WTC11 (cell line): ENCODE results near the gene SLC8A1.

Experiments
- ATF3 ChIP-seq: sonication (generic); formaldehyde crosslinking; conservative IDR thresholded peaks from 2 replicates; pipeline ENCODE4 v1.8.1; 2022; ENCODE audit warnings: mild to moderate bottlenecking, missing genetic modification reagents
- CREM ChIP-seq: sonication (generic); formaldehyde crosslinking; IDR thresholded peaks from 2 replicates; pipeline ENCODE4 v1.8.1; 2022; ENCODE audit warnings: mild to moderate bottlenecking, missing genetic modification reagents, moderate library complexity
- CTCF ChIP-seq: fragments of 200-600 bp; IDR thresholded peaks from 2 replicates; pipeline ENCODE4 v1.8.0; 2022; ENCODE audit warnings: antibody characterized with exemption
- GABPB1 ChIP-seq: sonication (generic); formaldehyde crosslinking; IDR thresholded peaks from 2 replicates; pipeline ENCODE4 v1.8.1; 2023; ENCODE audit warnings: mild to moderate bottlenecking, missing genetic modification reagents
- HMGA2 ChIP-seq: fragments of 250-450 bp; sonication (Bioruptor Pico); IDR thresholded peaks from 2 replicates; pipeline ENCODE4 v1.4.0; 2021; ENCODE audit warnings: mild to moderate bottlenecking, moderate library complexity
- MAX ChIP-seq: sonication (generic); formaldehyde crosslinking; IDR thresholded peaks from 2 replicates; pipeline ENCODE4 v1.8.0; 2022; ENCODE audit warnings: mild to moderate bottlenecking, missing genetic modification reagents
- MLX ChIP-seq: sonication (generic); formaldehyde crosslinking; IDR thresholded peaks from 2 replicates; pipeline ENCODE4 v1.8.1; 2023; ENCODE audit warnings: mild to moderate bottlenecking, missing genetic modification reagents, moderate library complexity
- NFE2L1 ChIP-seq: sonication (generic); formaldehyde crosslinking; IDR thresholded peaks from 2 replicates; pipeline ENCODE4 v1.8.1; 2023; ENCODE audit warnings: missing genetic modification reagents
- NR2C2 ChIP-seq: sonication (generic); formaldehyde crosslinking; IDR thresholded peaks from 2 replicates; pipeline ENCODE4 v1.8.0; 2022; ENCODE audit warnings: mild to moderate bottlenecking, missing genetic modification reagents
- PRRX2 ChIP-seq: fragments of 250-450 bp; sonication (Bioruptor Pico); IDR thresholded peaks from 2 replicates; pipeline ENCODE4 v1.8.0; 2021; ENCODE audit warnings: mild to moderate bottlenecking
- SMAD4 ChIP-seq: sonication (generic); formaldehyde crosslinking; IDR thresholded peaks from 2 replicates; pipeline ENCODE4 v1.8.0; 2022; ENCODE audit warnings: mild to moderate bottlenecking, missing genetic modification reagents
- SP1 ChIP-seq: sonication (generic); formaldehyde crosslinking; conservative IDR thresholded peaks from 2 replicates; pipeline ENCODE4 v1.8.1; 2022; ENCODE audit warnings: missing genetic modification reagents
- ZNF232 ChIP-seq: sonication (generic); formaldehyde crosslinking; IDR thresholded peaks from 2 replicates; pipeline ENCODE4 v1.8.0; 2022; ENCODE audit warnings: mild to moderate bottlenecking, missing genetic modification reagents
- TF ChIP-seq, protein P1 (sequence below): sonication (generic); formaldehyde crosslinking; IDR thresholded peaks from 2 replicates; pipeline ENCODE4 v1.8.1; 2022; ENCODE audit warnings: mild to moderate bottlenecking, missing genetic modification reagents, moderate library complexity, borderline replicate concordance

DNA sequence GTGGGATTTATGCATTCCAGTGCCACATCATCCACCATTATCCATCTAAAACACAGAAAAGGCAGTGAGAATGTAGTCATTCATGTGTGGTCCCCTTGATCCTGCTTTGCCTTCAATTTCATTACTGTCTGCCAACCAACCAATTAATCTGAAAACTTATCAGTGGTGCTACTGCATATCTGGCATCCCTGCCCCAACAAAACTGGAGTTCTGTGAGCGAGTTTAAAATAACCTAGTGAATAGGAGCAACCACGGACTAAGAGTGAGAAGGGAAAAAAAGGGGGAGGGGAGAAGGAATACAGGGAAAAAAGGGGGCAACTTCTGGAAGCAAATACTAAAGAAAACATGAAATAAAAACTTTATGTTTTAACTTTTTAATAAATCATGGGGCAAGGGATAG lies 42.2 kb downstream of the SLC8A1 start:
- TF ChIP-seq GABPB1 (CRISPR knock-in tag): no peak
- TF ChIP-seq CTCF: no peak
- no peak for TF ChIP-seq SMAD4 (CRISPR knock-in tag)
- no peak for TF ChIP-seq NFE2L1 (CRISPR knock-in tag)
- TF ChIP-seq MAX (CRISPR knock-in tag): no peak
- no peak for TF ChIP-seq CREM (CRISPR knock-in tag)
- no peak for TF ChIP-seq ZNF232
- no peak for TF ChIP-seq SP1 (CRISPR knock-in tag)
- TF ChIP-seq HMGA2 (CRISPR knock-in tag): no peak
- TF ChIP-seq PRRX2 (CRISPR knock-in tag): no peak
- TF ChIP-seq ATF3 (CRISPR knock-in tag): no peak
- no peak for TF ChIP-seq NR2C2 (CRISPR knock-in tag)
- TF ChIP-seq, protein P1, sequence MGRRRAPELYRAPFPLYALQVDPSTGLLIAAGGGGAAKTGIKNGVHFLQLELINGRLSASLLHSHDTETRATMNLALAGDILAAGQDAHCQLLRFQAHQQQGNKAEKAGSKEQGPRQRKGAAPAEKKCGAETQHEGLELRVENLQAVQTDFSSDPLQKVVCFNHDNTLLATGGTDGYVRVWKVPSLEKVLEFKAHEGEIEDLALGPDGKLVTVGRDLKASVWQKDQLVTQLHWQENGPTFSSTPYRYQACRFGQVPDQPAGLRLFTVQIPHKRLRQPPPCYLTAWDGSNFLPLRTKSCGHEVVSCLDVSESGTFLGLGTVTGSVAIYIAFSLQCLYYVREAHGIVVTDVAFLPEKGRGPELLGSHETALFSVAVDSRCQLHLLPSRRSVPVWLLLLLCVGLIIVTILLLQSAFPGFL (CRISPR knock-in tag): no peak
- TF ChIP-seq MLX: no peak
